Lower lobe of right lung (tissue), 2 donors: ENCODE data around the gene RPS6KB2. TPM values are rescaled to one million over a fixed set of nuclear protein-coding genes. Genes with fewer than 3 reads are reported as not detected.
A peak's percentile ranks its signal among the peaks of the same experiment; 100 is the strongest.
"Not testable (repeated sequence)": the region's sequence is repeated elsewhere in the genome, so short reads cannot be mapped to it uniquely, and the experiment has no call there.

ENCODE experiments used
- ATAC-seq, 2 donors: fragments of 200-7000 bp; cut with Tn5 transposase; one replicate each; pipeline ENCODE4 v1.9.1; 2020 to 2022; ENCODE audit warnings: mild to moderate bottlenecking in 2 of 2, moderate library complexity in 2 of 2
- DNase-seq: peaks from one replicate; pipeline ENCODE4 v3.0.0-alpha.2; 2020
- H3K27ac ChIP-seq: fragments of 200-600 bp; one replicate; pipeline ENCODE4 v1.8.0; 2022
- H3K27me3 ChIP-seq: fragments of 200-600 bp; one replicate; pipeline ENCODE4 v1.8.0; 2022; ENCODE audit warnings: low read depth
- H3K36me3 ChIP-seq: fragments of 200-600 bp; one replicate; pipeline ENCODE4 v1.8.0; 2022; ENCODE audit warnings: mild to moderate bottlenecking
- H3K4me1 ChIP-seq: fragments of 200-600 bp; one replicate; pipeline ENCODE4 v1.8.0; 2022
- H3K4me3 ChIP-seq: fragments of 200-600 bp; one replicate; pipeline ENCODE4 v1.8.0; 2022; ENCODE audit warnings: mild to moderate bottlenecking
- H3K9me3 ChIP-seq: fragments of 200-600 bp; one replicate; pipeline ENCODE4 v1.8.0; 2022
- intact Hi-C: fragments of 100-400 bp; cut with DNase I; formaldehyde crosslinking; loops from one replicate; pipeline ENCODE4 v1.11.0; 2022
- total RNA-seq: library from RNA; stranded (reverse); fragmentation: NEBNext Ultra II Directional; extraction: Animal tissue kit (Norgen Biotek cat#: 25700); gene quantifications from one replicate; pipeline ENCODE4 v1.2.1, GENCODE V29; 2021
- TF ChIP-seq, protein P1 (sequence below): fragments of 200-600 bp; IDR thresholded peaks from one replicate; pipeline ENCODE4 v1.8.0; 2022; ENCODE audit warnings: antibody characterized with exemption, mild to moderate bottlenecking
- donor health status: DM: no; HTN: yes; CAD: no; lungs with severe emphysema.

RPS6KB2 gene
- total RNA-seq, 1 donor from 2014 or later, result 42.1 TPM

DNA sequence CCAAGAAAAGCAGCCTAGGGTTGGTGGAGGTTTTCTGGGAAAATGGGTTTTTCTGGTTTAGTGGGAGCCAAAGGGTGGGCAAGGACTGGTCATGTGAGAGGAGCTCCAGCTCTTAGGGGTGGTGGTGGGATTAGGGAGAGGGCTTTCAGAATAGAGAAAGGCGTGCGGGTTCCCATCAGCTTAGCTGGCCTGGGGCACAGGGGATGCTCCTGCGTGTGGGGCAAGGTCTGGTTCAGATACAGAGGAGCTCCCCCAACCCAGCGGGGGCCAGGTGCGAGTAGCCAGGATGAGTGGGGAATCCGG, 40.1 kb downstream of the RPS6KB2 start:
- TF ChIP-seq, protein P1, sequence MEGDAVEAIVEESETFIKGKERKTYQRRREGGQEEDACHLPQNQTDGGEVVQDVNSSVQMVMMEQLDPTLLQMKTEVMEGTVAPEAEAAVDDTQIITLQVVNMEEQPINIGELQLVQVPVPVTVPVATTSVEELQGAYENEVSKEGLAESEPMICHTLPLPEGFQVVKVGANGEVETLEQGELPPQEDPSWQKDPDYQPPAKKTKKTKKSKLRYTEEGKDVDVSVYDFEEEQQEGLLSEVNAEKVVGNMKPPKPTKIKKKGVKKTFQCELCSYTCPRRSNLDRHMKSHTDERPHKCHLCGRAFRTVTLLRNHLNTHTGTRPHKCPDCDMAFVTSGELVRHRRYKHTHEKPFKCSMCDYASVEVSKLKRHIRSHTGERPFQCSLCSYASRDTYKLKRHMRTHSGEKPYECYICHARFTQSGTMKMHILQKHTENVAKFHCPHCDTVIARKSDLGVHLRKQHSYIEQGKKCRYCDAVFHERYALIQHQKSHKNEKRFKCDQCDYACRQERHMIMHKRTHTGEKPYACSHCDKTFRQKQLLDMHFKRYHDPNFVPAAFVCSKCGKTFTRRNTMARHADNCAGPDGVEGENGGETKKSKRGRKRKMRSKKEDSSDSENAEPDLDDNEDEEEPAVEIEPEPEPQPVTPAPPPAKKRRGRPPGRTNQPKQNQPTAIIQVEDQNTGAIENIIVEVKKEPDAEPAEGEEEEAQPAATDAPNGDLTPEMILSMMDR, result no peak

GRCh38 chr11:67468759-67469507, 40.6 kb downstream of the RPS6KB2 start, which contains the start of gene TMEM134:
Gene TMEM134 (minus strand): TSS chr11:67469251. CDS start chr11:67469192, 59 bp downstream.
- ATAC-seq, result peak; percentile 91 to 94
- Histone ChIP-seq H3K4me3 (peak within 1 kb of the TSS; percentile 78), H3K27ac (peak within 1 kb of the TSS; percentile 92), H3K36me3 (peaks cover 6% of the 10 kb centered on the region), H3K4me1 (peaks cover 43% of the 10 kb centered on the region), H3K9me3 (no peaks in the 10 kb centered on the region), H3K27me3 (no peaks in the 10 kb centered on the region)
- DNase-seq, result peak; percentile 95
- intact Hi-C loops, result no loop called here
- TF ChIP-seq, protein P1, result peak; percentile 58

More for the DNA sequence above, 40.1 kb downstream of the RPS6KB2 start:
- Histone ChIP-seq H3K4me1 (peaks cover 49% of the 10 kb centered on the region), H3K36me3 (peaks cover 6% of the 10 kb centered on the region), H3K27ac (peak overlapping the region; percentile 92), H3K4me3 (peak overlapping the region; percentile 78), H3K9me3 (no peaks in the 10 kb centered on the region), H3K27me3 (no peaks in the 10 kb centered on the region)
- DNase-seq (no peak), ATAC-seq (peak in 1 of 2 donors; percentile 0)
- intact Hi-C loops, result no loop called here

DNA sequence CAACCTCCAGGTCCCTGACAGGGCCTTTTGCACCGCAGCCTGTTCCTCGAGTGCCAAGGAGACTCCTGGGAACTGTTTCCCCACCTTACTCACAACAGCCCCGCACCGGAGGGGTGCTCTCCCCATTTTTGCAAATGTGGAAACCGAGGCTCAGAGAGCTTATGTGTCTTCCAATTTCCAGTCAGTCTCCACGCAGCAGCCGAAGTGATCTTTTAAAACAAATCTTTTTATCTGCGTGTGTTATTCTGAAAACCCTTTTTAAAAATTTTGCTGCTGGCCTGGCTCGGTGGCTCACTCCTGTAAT, 41.2 kb downstream of the RPS6KB2 start:
- no peaks in the 10 kb centered on the region for H3K9me3 ChIP-seq
- TF ChIP-seq, protein P1, result no peak
- peaks cover 6% of the 10 kb centered on the region for H3K36me3 ChIP-seq
- ATAC-seq, result no peak
- no peak for DNase-seq
- intact Hi-C loops, result no loop called here
- peak overlapping the region; percentile 92 for H3K27ac ChIP-seq
- H3K4me3 ChIP-seq, result peak overlapping the region; percentile 78
- H3K27me3 ChIP-seq, result no peaks in the 10 kb centered on the region
- H3K4me1 ChIP-seq, result peaks cover 38% of the 10 kb centered on the region

DNA sequence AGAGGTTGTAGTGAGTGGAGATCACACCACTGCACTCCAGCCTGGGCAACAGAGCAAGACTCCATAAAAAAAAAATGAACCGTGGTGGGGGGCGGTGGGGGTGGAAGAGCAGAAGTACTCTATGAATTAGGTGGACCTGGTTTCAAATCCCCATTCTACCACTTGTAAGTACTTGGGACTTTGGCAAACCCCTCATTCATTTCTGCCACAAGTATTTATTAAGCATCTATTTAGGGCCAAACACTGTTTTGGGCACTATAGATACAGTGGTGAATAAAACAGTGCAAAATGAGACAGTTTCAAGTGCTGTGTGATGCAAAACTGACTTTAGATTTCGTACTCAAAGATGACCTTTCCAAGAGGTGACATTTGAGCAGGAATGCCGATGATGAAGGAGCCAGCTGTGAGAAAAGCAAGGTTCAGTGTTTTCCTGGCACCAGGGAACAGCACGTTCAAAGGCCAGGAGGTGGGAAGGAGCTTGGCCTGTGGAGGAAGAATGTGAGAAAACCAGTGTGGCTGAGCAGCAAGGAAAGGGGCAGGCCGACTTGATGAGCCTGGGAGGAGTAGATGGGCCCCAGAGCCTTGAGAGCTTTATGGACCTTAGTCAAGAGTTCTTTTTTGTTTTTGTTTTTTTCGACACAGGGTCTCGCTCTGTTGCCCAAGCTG, 42.2 kb downstream of the RPS6KB2 start:
- Histone ChIP-seq H3K27me3 (no peaks in the 10 kb centered on the region), H3K36me3 (peaks cover 6% of the 10 kb centered on the region), H3K27ac (no peak overlapping the region), H3K4me1 (peaks cover 32% of the 10 kb centered on the region), H3K4me3 (no peak overlapping the region), H3K9me3 (no peaks in the 10 kb centered on the region)
- DNase-seq (no peak), ATAC-seq (no peak)
- intact Hi-C loops, result no loop called here
- TF ChIP-seq, protein P1, result no peak

GRCh38 chr11:67472882-67473281, 44.6 kb downstream of the RPS6KB2 start:
- no peaks in the 10 kb centered on the region for H3K27me3 ChIP-seq
- DNase-seq (no peak), ATAC-seq (no peak)
- peaks cover 14% of the 10 kb centered on the region for H3K4me1 ChIP-seq
- no peak overlapping the region for H3K4me3 ChIP-seq
- TF ChIP-seq, protein P1, result no peak
- H3K27ac ChIP-seq, result no peak overlapping the region
- H3K36me3 ChIP-seq, result no peaks in the 10 kb centered on the region
- H3K9me3 ChIP-seq, result no peaks in the 10 kb centered on the region
- intact Hi-C loops, result no loop called here

GRCh38 chr11:67476692-67477091, 48.4 kb downstream of the RPS6KB2 start:
- DNase-seq, H3K9me3 ChIP-seq, H3K4me1 ChIP-seq, H3K4me3 ChIP-seq, H3K27ac ChIP-seq, H3K36me3 ChIP-seq, intact Hi-C loops, ATAC-seq, H3K27me3 ChIP-seq: not testable (repeated sequence)

DNA sequence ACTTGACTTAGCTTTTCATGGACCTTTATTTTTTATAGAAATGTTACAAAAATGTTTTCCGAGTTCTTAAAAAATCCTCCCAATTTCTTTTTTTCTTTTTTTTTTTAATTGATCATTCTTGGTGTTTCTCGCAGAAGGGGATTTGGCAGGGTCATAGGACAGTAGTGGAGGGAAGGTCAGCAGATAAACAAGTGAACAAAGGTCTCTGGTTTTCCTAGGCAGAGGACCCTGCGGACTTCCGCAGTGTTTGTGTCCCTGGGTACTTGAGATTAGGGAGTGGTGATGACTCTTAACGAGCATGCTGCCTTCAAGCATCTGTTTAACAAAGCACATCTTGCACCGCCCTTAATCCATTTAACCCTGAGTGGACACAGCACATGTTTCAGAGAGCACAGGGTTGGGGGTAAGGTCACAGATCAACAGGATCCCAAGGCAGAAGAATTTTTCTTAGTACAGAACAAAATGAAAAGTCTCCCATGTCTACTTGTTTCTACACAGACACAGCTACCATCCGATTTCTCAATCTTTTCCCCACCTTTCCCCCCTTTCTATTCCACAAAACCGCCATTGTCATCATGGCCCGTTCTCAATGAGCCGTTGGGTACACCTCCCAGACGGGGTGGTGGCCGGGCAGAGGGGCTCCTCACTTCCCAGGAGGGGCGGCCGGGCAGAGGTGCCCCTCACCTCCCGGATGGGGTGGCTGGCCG, 49.2 kb downstream of the RPS6KB2 start:
- H3K4me3 ChIP-seq, H3K36me3 ChIP-seq, DNase-seq, H3K9me3 ChIP-seq, H3K27me3 ChIP-seq, H3K27ac ChIP-seq, ATAC-seq, intact Hi-C loops: not testable (repeated sequence)
- H3K4me1 ChIP-seq, result peaks cover 10% of the 10 kb centered on the region
